CD4-positive, alpha-beta T cell treated with Interleukin-6 for 4 hours (primary cell): ENCODE results near the gene CACNA2D2.

Source experiments
- DNase-seq: peaks from one replicate; pipeline ENCODE4 v3.0.0-alpha.2; 2020; ENCODE audit warnings: mixed read lengths

The CACNA2D2 gene

DNA sequence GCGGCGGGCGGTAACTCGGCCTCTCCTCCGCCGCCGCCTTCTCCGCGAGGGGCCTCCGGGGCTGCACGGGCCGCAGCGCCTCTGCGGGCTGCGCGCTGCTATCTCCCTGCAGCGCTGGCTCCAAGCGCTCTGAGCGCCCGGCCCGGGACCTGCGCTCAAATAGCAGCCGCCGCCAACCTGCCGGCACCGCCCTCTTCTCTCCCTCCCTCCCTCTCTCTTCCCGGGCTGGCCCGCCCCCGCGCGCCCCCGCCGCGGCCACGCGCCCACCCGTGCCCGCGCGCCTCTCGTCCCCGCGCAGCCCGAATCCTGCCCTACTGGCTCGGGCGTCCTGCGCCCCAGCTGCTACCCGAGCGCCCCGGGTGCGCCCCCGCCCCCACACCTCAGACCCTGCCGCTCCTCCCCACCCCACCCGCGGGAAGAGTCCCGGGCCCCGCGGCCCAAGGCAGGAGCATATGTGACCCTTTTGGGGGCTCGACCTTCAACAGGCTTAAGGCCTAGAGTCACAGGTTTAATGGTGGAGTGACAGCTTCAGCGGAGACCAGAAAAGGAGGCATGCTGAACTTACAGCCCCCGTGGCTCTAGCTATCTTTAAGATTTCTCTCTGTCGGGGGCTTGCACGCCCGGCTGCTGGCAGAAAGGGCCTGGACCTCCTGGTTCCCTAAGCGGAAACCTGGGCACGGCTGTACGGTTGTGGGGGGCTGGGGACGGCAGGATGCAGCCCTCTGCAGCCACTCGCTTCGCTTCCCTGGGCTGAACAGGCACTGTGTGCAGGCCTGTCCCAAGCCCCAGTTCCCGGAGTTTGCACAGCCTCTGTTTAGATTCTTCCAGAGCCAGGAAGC lies at the start of gene CACNA2D2:
Gene CACNA2D2, minus strand, starts transcription at position 131 of the 839 bp plus-strand sequence. CDS start 211 bp downstream, outside the sequence.
- DNase-seq: peak; percentile 75

DNA sequence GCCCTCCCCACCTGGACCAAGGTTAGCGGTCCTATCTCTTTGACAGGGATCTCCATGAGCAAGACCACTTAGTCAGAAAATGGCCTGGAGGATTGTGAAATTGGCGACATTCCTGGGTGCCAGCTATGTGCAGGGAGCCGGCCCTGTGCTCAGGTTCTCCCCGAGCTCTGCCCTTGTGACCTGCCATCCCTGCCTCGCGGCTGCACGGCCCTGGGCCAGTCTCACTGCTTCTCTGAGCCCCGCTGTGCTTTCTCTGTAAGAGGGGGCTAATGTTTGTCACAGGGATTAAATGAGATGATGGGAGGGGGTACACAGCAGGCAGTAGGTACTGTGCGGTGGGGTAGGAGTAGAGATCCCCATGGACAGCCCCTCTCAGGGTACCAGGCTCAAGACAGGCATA lies 49.2 kb upstream of the CACNA2D2 start:
- DNase-seq: no peak

DNA sequence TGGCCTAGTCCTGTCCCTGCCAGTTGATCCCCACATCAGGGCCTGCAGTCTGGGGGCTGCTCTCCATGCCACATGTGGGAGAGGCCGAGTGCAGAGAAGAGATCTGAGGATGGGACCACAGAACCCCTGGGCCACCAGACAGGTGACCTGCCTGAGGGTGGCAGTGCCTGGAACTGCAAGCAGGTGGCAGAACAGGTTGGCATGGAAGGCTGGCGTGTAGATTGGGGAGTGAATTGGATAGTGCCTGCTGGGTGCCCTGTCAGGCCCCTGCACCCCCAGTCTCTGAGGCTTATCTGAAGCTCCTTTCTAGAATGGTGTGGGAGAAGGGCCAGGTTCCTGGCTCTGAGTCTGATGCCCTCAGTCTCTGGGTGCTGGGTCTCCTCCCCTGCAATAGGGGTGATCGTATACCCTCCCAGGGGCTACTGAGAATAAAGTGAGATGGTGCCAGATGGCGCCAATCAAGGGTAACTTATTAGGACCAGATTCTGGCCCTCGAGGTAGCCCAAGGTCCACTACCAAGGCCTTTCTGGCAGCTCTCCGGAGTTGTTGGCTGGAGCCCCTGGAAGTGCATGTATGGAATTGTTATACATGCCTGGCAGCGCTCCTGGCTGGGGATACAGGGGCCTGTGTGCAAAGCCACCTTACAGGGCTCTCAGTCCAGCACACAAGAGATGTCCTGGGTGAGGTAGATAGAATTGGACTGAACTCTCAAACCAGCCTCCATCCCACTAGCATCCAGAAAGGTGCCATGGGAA lies 48.4 kb upstream of the CACNA2D2 start:
- no peak for DNase-seq

DNA sequence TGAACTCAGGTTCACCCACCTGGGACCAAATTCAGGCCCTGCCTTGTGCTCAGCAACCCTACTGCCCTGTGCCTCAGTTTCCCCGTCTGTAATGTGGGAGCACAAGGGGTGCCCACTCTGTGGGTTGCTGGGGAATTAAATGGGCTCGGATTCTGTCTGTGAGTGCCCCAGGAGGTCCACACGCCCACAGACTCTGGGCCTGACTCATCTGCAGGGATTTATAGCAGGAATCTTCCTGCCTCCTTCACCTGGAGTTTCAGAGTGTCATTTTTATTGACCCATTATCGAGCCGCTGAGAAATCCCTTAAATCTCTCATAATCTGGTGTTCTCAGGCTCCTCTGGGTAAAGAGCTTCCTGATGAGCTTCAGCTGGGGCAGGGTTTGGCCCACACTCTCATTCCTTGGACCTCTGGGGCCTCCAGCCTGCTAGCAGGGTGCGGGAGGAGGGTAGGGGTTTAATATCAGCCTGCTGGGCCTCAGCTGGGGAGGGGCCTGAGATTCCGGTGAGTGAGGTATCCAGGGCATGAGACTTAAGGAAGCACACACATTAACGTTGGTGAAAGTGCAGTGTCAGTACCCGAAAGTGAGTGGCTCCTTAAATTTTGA lies 47.7 kb upstream of the CACNA2D2 start:
- no peak for DNase-seq

DNA sequence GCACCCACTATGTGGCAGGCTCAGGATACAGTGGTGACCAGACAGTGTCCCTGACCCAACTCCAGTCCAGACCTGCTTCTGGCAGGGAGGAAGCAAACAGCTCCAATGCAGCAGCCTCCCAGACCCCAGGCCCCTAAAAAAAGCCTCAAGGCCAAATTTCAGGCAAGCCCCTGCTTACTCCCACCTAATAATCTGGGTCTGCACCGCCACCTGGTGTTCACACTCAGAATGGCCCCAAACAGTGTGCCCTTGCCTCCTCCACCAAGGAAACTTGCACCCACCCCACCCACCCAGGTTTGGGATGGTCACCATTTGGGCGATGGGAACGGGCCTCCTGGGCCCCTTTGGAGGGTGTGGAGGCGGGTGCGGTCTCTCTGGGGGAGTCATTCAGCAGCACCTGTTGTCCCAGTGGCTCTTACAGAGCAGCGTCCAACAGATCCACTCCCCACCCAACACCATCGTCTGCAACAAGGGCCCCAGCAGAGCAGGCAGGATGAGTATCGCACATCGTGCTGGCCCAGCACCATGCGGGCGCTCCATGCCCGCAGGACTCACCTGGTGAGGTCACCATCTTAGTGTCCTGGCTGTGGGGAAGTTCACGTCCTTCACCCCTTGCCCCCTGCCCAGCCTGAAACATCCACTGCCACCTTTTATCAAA lies 46.8 kb upstream of the CACNA2D2 start:
- DNase-seq: peak; percentile 65

DNA sequence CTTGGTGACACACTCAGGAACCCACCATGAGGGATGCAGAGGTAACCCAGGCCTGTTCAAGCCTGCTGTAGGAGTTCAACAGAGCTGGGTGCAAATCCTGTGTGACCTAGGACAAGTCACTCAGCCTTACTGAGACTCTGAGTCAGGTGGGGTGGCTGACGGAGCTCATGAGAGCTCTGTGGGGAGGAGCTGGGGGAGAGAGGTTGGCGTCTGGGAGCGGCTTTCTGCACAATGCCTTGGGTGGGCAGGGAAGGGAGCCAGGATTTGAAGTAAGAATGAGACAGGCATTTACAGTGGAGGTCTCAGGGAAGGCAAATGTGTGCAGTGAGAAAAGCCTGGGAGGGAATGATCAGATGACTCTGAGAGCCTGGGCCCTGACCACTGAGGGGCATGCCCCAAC lies 45.8 kb upstream of the CACNA2D2 start:
- no peak for DNase-seq

- DNase-seq: no peak
Measured at GRCh38 chr3:50545781-50546180, 42.3 kb upstream of the CACNA2D2 start.

DNA sequence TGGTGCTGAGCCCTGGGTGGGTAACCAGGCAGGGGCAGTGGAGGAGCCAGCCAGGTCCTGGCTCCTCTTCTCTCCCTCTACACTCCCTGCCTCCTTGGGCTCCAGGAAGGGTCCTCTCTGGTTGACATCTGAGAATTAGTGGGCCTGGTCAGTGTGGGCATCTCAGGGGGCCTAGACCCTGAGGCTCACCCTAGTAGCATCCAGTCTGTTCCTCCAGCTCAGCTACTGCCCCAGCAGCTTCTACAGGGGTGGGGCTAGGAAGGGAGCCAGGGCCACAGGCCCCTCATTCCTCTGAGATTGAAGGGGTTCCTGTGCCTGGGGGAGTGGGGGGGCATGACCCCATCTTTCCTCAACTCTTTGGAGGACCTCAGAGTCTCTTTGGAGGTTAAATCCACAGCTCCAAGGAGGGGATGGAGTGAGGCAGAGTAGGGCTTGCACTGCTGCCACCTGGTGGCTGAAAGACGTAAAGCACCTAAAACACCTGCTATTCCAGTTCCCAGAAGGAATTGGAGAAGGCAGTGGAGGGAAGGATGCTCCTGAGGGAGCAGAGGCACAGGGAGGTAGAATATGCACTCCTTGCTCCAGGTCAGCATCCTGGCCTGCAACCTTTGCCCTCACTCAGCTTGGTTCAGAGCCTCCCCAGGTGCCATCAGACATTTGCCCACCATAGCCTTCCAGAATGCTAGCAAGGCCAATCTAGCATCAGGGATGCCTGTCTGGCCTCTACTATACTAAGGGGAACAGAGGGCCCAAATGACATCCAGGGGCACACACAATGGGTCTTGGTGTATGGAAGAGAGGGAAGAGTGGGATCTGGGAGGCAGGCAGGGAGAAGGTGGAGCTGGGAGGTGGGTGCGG lies 39.0 kb upstream of the CACNA2D2 start:
- peak; percentile 68 for DNase-seq

- DNase-seq: no peak
Measured at GRCh38 chr3:50539356-50540286, 36.2 kb upstream of the CACNA2D2 start.

DNA sequence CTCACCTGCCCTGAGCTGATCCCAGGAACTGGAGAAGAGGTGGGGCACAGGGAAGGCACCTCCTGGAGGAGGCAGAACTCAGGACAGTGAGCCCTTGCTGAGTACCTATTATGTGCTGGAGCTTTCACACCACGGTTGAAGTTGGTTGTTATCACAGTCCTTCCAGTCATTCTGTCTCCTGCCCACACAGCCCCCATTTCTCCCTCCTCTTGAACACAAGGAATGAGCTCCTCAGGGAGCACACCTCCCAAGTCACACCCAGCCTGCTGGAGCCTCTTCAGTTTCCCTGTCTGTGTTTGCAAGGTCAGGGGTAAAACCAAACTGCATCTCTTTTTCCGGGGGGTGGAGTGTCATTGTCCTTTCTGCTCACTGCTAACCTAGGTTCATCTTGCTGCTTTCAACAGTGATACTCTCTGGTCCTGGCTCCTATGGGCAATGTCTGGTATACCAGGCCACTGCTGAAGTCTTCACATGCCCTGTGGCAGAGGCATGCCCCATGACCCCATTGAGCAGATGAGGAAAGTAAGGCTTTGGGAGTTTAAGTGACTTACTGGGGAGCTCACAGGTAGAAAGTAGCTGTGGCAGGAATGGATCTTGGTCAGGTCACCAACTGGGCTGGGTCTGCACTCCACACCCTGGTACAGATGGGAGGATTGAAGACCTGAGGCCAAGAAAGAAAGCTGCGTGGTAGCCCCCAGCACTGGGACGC lies 34.1 kb upstream of the CACNA2D2 start:
- DNase-seq: no peak

- DNase-seq: no peak
Measured at GRCh38 chr3:50536471-50537180, 33.2 kb upstream of the CACNA2D2 start.

DNA sequence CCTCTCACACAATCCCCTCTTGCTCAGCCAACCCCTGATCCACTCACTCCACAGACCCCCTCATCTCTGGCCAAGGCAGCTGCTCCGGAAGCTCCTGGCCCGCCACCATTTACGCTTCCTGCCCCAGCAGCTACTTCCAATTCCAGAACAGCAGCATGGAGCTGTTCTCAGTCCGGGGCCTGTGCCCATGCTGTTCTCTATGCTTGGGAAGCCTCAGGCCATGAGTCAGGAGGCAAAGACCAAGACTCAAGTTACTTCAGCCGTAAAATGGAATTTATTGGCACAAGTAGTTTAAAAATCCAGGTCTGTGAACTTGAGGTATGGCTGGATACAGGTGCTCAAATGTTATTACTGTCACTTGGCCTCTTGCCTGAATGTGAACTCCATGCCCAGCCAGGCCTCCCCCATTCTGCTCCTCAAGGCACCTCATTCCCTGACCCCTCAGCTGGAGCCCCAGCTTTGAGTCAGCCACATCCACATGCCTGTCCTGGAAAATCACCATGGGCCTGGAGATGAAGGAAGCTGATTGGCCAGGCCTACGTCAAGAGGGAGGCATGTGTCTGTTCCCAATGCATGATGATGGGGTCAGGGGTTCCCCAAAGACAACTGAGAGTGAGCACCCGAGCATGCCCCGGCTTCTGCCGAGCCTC lies 31.4 kb upstream of the CACNA2D2 start:
- no peak for DNase-seq

DNA sequence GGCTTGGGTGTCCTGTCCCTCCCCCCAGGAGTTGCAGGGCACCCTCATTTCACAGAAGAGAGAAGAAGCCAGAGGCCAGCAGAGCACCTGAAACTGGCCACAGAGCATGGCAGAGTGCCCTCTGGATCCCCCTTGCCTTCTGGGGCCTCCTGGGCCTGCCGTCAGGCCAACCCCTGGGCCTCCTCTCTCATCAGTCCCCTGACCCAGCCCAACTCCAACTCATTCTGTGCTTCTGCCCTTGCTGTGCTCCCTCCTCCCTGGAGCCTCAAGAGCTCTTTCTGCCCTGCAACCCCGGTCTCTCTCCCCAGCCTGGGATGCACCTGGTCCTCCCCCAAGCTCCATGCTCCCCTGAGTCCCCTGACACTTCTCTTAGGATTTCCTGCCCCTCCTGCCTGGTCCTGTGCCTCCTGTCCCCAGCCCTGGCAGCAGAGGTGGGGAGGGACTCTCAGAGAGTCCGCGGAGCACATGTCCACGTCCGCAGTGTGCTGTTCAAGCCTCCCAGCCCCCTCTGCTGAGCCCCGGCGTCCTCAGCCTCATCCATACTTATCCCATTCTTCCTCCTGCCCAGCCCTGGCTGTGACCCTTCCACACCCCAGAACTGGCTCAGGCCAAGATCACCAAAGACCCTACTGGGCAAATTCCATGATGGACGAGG lies 30.5 kb upstream of the CACNA2D2 start:
- no peak for DNase-seq

DNA sequence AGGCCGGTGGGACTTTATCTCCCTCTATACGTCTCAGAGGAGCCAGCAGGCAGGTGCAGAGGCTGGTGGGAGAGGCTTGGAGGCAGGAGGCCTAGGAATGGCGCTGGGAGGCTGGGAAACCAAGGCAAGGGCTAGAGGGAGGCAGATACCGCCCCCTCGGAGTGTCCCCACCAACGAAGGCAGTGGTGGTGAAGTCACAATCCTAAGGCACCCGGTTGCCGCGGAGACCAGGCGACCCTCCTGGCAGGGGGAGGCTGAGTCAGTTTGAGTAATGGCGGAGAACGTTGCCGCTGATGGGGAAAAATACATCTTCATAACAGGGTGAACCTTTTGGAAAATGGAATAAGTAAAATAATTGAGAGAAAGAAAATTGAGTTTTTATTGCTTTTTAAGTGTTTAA lies 29.9 kb upstream of the CACNA2D2 start:
- no peak for DNase-seq

DNA sequence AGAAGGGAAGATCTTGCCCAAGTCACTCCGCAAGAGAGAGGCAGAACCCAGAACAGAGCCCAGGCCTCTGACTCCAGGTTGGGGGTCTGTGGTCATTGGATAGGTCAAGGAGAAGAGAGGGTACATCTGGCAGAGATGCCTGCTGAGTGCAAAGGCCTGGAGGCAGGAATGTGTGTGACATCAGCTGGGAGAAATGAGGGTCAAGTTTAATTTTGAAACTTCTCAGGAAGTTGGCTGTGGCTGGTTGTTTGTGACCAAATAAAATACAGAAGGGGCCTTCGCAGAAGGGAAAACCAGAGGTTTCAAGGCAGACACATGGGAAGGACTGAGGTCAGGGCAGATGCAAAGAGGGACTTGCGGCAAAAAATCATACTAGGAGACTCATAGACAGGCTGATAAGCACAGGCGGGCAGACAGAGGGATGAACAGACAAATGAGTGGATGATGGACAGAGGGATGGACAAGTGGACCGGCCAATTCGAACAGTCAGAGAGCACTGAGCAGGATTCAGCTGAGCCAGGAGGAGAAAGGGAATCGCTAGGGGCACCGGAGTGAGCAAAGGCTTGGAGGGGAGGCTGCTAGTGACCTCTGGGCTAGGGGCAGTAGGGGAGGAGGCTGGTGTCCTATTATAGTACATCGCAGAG lies 28.8 kb upstream of the CACNA2D2 start:
- no peak for DNase-seq

- no peak for DNase-seq
Measured at GRCh38 chr3:50531201-50531600, 27.8 kb upstream of the CACNA2D2 start.

DNA sequence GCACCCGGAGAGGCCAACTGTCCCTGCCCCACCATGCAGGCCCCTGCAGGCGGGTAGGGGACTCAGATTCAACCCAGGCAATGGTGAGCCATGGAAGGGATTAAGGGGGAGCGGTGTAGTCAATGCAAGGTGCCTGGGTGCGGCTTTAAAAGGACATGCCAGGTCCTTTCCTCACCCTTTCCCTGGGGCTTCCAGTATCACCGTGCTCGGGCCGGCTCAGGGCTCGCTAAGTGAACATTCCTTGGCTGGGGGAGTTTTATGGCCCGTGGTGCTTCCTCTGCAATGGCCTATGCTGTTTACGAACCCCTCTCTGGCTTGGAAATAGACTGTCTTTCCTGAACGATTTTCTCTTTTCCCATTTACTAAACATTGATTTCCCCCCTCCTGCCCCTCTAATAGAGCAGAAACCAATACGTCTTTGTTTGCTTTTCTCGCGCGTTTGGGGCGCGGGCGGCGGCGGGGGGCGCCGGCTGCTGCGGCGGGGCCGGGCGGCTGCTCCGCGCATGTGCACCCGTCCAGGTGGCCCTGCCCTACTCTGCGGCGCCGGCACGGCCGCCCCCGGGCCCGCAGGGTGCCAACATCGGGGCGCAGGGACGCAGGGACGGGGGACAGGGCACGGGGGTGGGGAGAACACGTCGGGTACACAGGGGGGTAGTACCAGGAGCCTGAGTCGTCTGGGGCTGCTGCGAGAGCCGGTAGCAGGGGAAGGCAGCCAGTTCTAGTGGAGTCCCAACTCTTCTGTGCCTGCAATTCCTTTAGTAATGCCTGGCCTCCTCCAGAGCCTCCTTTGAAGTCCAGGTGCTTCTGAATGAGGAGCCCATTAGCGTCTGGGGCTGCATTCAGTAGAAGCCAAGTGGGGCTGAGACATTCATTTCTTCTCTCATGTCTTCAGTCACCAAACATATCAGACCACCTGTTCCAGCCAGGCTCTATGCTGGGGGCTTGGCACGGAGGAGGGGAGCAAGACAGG lies 26.9 kb upstream of the CACNA2D2 start:
- no peak for DNase-seq
